Measurements from ENCODE around the gene PTRH2.

The PTRH2 gene

DNA sequence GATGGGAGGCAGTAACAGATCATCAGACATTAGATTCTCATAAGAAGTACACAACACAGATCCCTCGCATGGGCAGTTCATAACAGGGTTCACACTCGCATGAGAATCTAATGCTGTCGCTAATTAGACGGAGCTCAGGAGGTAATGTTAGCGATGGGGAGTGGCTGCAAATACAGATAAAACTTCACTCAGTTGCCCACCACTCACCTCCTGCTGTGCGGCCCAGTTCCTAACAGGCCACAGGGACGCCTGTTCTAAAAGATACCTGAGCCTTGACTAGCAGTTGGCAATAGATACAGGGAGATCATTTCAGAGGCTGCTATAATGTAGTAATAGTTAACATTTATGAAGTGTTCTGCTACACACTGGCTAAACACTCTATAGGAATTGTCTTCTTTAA is 4.9 kb downstream of the PTRH2 start:
- peak overlapping the region in 1 of 2 donors; percentile 57 for H3K27ac Mint-ChIP-seq
- ATAC-seq (replicated peaks) = no peak
- no peak overlapping the region for H3K4me3 Mint-ChIP-seq
- H3K36me3 Mint-ChIP-seq (ENCODE audit: insufficient read depth) = peaks cover 25% of the 10 kb centered on the region
- peaks cover 55 to 63% of the 10 kb centered on the region in 2 donors for H3K4me1 Mint-ChIP-seq (ENCODE audit: low read depth in 2 of 2)
- no peaks in the 10 kb centered on the region for H3K9me3 Mint-ChIP-seq
- DNase-seq = no peak
- no peaks in the 10 kb centered on the region for H3K27me3 Mint-ChIP-seq

DNA sequence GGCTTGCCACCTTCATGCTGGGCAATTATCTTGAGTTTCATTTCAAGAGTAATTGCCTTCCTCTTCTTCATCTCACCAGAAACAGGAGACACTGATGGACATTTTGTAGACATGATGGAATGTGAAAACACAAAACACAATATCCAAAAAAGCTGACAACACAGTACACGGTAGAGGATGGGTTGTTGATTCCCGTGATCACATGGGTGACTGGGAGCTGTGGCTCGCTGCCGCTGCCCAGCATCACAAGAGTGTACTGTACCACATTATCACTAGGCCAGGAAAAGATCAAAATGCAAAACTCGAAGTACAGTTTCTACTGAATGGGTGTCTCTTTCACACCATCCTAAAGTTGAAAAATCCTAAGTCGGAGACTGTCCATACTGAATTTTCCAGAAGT is 7.4 kb downstream of the PTRH2 start:
- H3K27me3 Mint-ChIP-seq = no peaks in the 10 kb centered on the region
- H3K9me3 Mint-ChIP-seq = no peaks in the 10 kb centered on the region
- peak overlapping the region; percentile 54 to 69 for H3K27ac Mint-ChIP-seq
- DNase-seq (no peak), ATAC-seq (replicated peaks) (no peak)
- H3K4me3 Mint-ChIP-seq = no peak overlapping the region
- H3K36me3 Mint-ChIP-seq (ENCODE audit: insufficient read depth) = peaks cover 27% of the 10 kb centered on the region
- H3K4me1 Mint-ChIP-seq (ENCODE audit: low read depth in 2 of 2) = peaks cover 41 to 48% of the 10 kb centered on the region in 2 donors

DNA sequence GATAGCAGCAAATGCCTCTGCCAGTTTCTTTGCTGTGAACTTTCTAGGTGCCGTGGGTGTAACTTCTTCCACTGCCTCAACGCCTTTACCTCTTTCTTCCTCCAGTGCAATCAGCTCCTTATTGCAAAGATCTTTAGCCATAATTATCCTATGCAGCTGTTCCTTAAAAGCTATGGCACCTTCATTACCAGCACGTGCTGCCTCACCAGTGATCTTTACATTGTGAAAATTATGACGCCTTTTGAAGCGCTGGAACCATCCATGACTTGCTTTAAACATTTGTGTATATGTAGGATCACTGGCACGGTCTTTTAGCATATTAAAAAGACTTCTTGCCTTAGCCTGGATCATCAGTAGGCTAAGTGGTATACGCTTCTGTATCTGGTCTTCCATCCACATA is 8.0 kb downstream of the PTRH2 start:
- peaks cover 37 to 45% of the 10 kb centered on the region in 2 donors for H3K4me1 Mint-ChIP-seq (ENCODE audit: low read depth in 2 of 2)
- peaks cover 32% of the 10 kb centered on the region for H3K36me3 Mint-ChIP-seq (ENCODE audit: insufficient read depth)
- no peaks in the 10 kb centered on the region for H3K27me3 Mint-ChIP-seq
- no peak for DNase-seq
- H3K27ac Mint-ChIP-seq = peak overlapping the region in 1 of 2 donors; percentile 69
- no peak for ATAC-seq (replicated peaks)
- H3K9me3 Mint-ChIP-seq = no peaks in the 10 kb centered on the region
- no peak overlapping the region for H3K4me3 Mint-ChIP-seq

DNA sequence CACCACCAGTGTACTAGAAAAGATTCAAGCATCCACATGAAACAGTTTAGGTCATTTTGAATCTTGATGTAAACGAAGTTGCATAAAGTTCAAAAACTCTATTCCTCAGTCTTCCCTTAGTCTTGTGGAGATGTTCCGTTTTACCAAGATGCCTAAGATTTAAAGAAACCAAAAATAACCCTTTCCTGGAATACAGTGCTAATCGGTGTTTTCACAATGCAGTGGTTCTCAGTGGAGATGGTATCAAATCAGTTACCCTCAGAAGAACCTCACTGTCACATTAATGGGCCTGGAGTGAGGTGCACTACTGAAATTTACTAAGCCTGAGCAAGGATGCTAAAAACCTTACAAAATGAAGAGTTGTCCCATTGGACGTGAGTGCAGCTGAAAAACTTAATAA is 9.1 kb downstream of the PTRH2 start:
- DNase-seq (no peak), ATAC-seq (replicated peaks) (no peak)
- H3K4me1 Mint-ChIP-seq (ENCODE audit: low read depth in 2 of 2) = peaks cover 32 to 46% of the 10 kb centered on the region in 2 donors
- no peaks in the 10 kb centered on the region for H3K27me3 Mint-ChIP-seq
- H3K9me3 Mint-ChIP-seq = no peaks in the 10 kb centered on the region
- H3K4me3 Mint-ChIP-seq = no peak overlapping the region
- H3K27ac Mint-ChIP-seq = peak overlapping the region in 1 of 2 donors; percentile 69
- peaks cover 34% of the 10 kb centered on the region for H3K36me3 Mint-ChIP-seq (ENCODE audit: insufficient read depth)

- peaks cover 28 to 40% of the 10 kb centered on the region in 2 donors for H3K4me1 Mint-ChIP-seq (ENCODE audit: low read depth in 2 of 2)
- no peaks in the 10 kb centered on the region for H3K9me3 Mint-ChIP-seq
- peak overlapping the region; percentile 23 to 57 for H3K27ac Mint-ChIP-seq
- H3K4me3 Mint-ChIP-seq = no peak overlapping the region
- no peak for DNase-seq
- H3K36me3 Mint-ChIP-seq (ENCODE audit: insufficient read depth) = peaks cover 47% of the 10 kb centered on the region
- H3K27me3 Mint-ChIP-seq = no peaks in the 10 kb centered on the region
- no peak for ATAC-seq (replicated peaks)
Measured at GRCh38 chr17:59696682-59697277, 10.4 kb downstream of the PTRH2 start.

GRCh38 chr17:59695945-59696681 is 11.1 kb downstream of the PTRH2 start:
- Mint-ChIP-seq H3K36me3 (ENCODE audit: insufficient read depth) (peaks cover 54% of the 10 kb centered on the region), H3K9me3 (no peaks in the 10 kb centered on the region), H3K4me1 (ENCODE audit: low read depth in 2 of 2) (peaks cover 27 to 37% of the 10 kb centered on the region in 2 donors), H3K27me3 (no peaks in the 10 kb centered on the region), H3K27ac (peak overlapping the region; percentile 23 to 57), H3K4me3 (no peak overlapping the region)
- ATAC-seq (replicated peaks) = no peak
- DNase-seq = no peak

DNA sequence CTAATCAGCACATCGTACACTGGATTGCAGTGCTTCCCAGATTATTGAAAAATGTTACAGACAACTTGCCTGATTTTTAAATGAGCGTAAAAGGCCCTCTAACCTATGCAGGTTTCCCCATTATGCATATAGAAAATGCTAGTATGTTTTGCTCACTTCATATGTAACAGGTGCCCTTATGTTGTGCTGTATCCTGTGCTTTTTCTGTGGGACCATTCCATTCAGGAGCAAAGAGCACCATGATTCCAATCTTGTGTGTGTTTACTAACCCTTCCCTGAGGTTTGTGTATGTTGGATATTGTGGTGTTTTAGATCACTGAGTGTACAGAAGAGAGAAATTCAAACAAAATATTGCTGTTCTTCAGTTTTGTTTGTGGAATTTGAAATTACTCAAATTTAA is 12.9 kb downstream of the PTRH2 start:
- ATAC-seq (replicated peaks) (no peak), DNase-seq (no peak)
- H3K27ac Mint-ChIP-seq = peak overlapping the region in 1 of 2 donors; percentile 4
- peaks cover 15 to 23% of the 10 kb centered on the region in 2 donors for H3K4me1 Mint-ChIP-seq (ENCODE audit: low read depth in 2 of 2)
- H3K9me3 Mint-ChIP-seq = no peaks in the 10 kb centered on the region
- peaks cover 66% of the 10 kb centered on the region for H3K36me3 Mint-ChIP-seq (ENCODE audit: insufficient read depth)
- no peak overlapping the region for H3K4me3 Mint-ChIP-seq
- no peaks in the 10 kb centered on the region for H3K27me3 Mint-ChIP-seq

- Mint-ChIP-seq H3K4me3 (no peak overlapping the region), H3K27ac (peak overlapping the region in 1 of 2 donors; percentile 4), H3K27me3 (no peaks in the 10 kb centered on the region), H3K4me1 (ENCODE audit: low read depth in 2 of 2) (peaks cover 8 to 15% of the 10 kb centered on the region in 2 donors), H3K9me3 (no peaks in the 10 kb centered on the region), H3K36me3 (ENCODE audit: insufficient read depth) (peaks cover 68% of the 10 kb centered on the region)
- no peak for DNase-seq
- no peak for ATAC-seq (replicated peaks)
Measured at GRCh38 chr17:59693582-59693981, 13.6 kb downstream of the PTRH2 start.

GRCh38 chr17:59688496-59688895 is 18.7 kb downstream of the PTRH2 start:
- H3K4me1 Mint-ChIP-seq (ENCODE audit: low read depth in 2 of 2) = peaks cover 0 to 7% of the 10 kb centered on the region in 2 donors
- DNase-seq (no peak), ATAC-seq (replicated peaks) (no peak)
- H3K4me3 Mint-ChIP-seq = no peak overlapping the region
- peak overlapping the region; percentile 28 to 62 for H3K27ac Mint-ChIP-seq
- H3K36me3 Mint-ChIP-seq (ENCODE audit: insufficient read depth) = peaks cover 79% of the 10 kb centered on the region
- no peaks in the 10 kb centered on the region for H3K9me3 Mint-ChIP-seq
- no peaks in the 10 kb centered on the region for H3K27me3 Mint-ChIP-seq

DNA sequence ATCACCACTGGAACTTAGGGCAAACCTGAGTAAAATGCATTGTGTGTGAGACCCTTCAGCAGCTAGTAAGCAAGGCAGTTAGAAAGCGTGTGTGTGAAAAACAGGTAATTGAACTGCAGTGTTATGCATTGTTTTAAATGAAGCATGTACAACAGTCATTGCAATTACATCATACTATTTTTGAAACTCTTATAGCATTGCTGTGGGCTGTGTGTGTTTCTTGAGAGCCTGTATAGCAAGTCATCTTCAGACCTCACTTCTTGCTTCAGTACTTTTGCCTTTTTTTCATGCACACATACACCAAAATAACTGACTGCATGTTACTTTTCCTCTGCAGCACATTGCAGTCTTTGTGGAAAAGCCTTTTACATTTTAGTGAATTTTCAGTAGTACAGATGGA is 19.2 kb downstream of the PTRH2 start:
- Mint-ChIP-seq H3K36me3 (ENCODE audit: insufficient read depth) (peaks cover 81% of the 10 kb centered on the region), H3K27me3 (no peaks in the 10 kb centered on the region), H3K9me3 (no peaks in the 10 kb centered on the region), H3K4me1 (ENCODE audit: low read depth in 2 of 2) (peaks cover 0 to 5% of the 10 kb centered on the region in 2 donors), H3K27ac (peak overlapping the region; percentile 28 to 62), H3K4me3 (no peak overlapping the region)
- ATAC-seq (replicated peaks) = no peak
- DNase-seq = no peak

- no peak for ATAC-seq (replicated peaks)
- H3K4me1 Mint-ChIP-seq (ENCODE audit: low read depth in 2 of 2) = peaks cover 0 to 5% of the 10 kb centered on the region in 2 donors
- no peak for DNase-seq
- H3K27me3 Mint-ChIP-seq = no peaks in the 10 kb centered on the region
- peak overlapping the region in 1 of 2 donors; percentile 65 for H3K27ac Mint-ChIP-seq
- peaks cover 82% of the 10 kb centered on the region for H3K36me3 Mint-ChIP-seq (ENCODE audit: insufficient read depth)
- H3K9me3 Mint-ChIP-seq = no peaks in the 10 kb centered on the region
- H3K4me3 Mint-ChIP-seq = no peak overlapping the region
Measured at GRCh38 chr17:59684967-59685366, 22.3 kb downstream of the PTRH2 start.

GRCh38 chr17:59683283-59683682 is 23.9 kb downstream of the PTRH2 start:
- Mint-ChIP-seq H3K36me3 (ENCODE audit: insufficient read depth) (peaks cover 91% of the 10 kb centered on the region), H3K9me3 (no peaks in the 10 kb centered on the region), H3K27ac (peak overlapping the region in 1 of 2 donors; percentile 35), H3K27me3 (no peaks in the 10 kb centered on the region), H3K4me1 (ENCODE audit: low read depth in 2 of 2) (peaks cover 0 to 5% of the 10 kb centered on the region in 2 donors), H3K4me3 (no peak overlapping the region)
- no peak for DNase-seq
- ATAC-seq (replicated peaks) = no peak

DNA sequence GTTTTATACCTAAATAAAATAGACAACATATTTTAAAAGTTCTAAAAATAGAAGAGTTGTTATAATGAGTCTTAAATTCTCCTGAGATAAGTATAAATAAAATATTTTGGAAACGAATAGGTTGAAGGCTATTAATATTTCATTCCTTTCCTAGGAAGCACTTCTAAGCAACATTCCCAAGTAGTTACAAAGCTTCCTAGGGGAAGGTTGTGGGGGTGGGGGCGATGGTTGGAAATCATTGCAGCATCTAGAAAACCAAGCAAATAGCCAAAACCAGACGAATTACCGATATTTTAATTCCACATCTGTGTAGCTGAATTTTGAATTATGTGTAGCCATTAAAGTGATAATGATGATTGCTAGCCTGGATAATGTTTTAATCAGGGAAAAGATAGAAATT is 26.9 kb downstream of the PTRH2 start:
- Mint-ChIP-seq H3K27me3 (no peaks in the 10 kb centered on the region), H3K4me1 (ENCODE audit: low read depth in 2 of 2) (no peaks in the 10 kb centered on the region), H3K4me3 (no peak overlapping the region), H3K9me3 (no peaks in the 10 kb centered on the region), H3K27ac (no peak overlapping the region), H3K36me3 (ENCODE audit: insufficient read depth) (peaks cover 88% of the 10 kb centered on the region)
- ATAC-seq (replicated peaks) (no peak), DNase-seq (no peak)

- H3K27me3 Mint-ChIP-seq = no peaks in the 10 kb centered on the region
- ATAC-seq (replicated peaks) (no peak), DNase-seq (no peak)
- no peaks in the 10 kb centered on the region for H3K4me1 Mint-ChIP-seq (ENCODE audit: low read depth in 2 of 2)
- no peaks in the 10 kb centered on the region for H3K9me3 Mint-ChIP-seq
- no peak overlapping the region for H3K4me3 Mint-ChIP-seq
- H3K36me3 Mint-ChIP-seq (ENCODE audit: insufficient read depth) = peaks cover 89% of the 10 kb centered on the region
- H3K27ac Mint-ChIP-seq = no peak overlapping the region
Measured at GRCh38 chr17:59678918-59679317, 28.3 kb downstream of the PTRH2 start.
